HG03045 (cell line): Measurements from ENCODE around the gene FGF3.

Source experiments
- ATAC-seq: cut with Tn5 transposase; IDR thresholded peaks from one replicate; pipeline ENCODE4 v1.9.1; 2021; ENCODE audit warnings: mild to moderate bottlenecking, moderate library complexity; ENCODE audit not compliant: unreplicated experiment

Gene FGF3

GRCh38 chr11:69825941-69826340 is 6.7 kb upstream of the FGF3 start:
- no peak for ATAC-seq

- ATAC-seq, result no peak
These were observed 6.0 kb upstream of the FGF3 start for GRCh38 chr11:69825037-69825834.

- no peak for ATAC-seq
These were observed 4.5 kb upstream of the FGF3 start for GRCh38 chr11:69823641-69824265.

GRCh38 chr11:69822676-69823494 is 3.7 kb upstream of the FGF3 start:
- ATAC-seq, result no peak

- no peak for ATAC-seq
These were observed 2.4 kb upstream of the FGF3 start for GRCh38 chr11:69821511-69822040.

GRCh38 chr11:69820441-69820840 is 1.2 kb upstream of the FGF3 start:
- no peak for ATAC-seq

GRCh38 chr11:69819541-69820070 is 390 bp upstream of the FGF3 start:
- ATAC-seq, result no peak

GRCh38 chr11:69818231-69818602 is 999 bp downstream of the FGF3 start:
- no peak for ATAC-seq

GRCh38 chr11:69817265-69818230 is 1.7 kb downstream of the FGF3 start:
- no peak for ATAC-seq

GRCh38 chr11:69816671-69817070 is 2.5 kb downstream of the FGF3 start:
- no peak for ATAC-seq

GRCh38 chr11:69815973-69816372 is 3.2 kb downstream of the FGF3 start:
- ATAC-seq, result no peak

- no peak for ATAC-seq
These were observed 4.3 kb downstream of the FGF3 start for GRCh38 chr11:69814902-69815301.

GRCh38 chr11:69814411-69814810 is 4.8 kb downstream of the FGF3 start:
- ATAC-seq, result no peak

- ATAC-seq, result no peak
These were observed 5.4 kb downstream of the FGF3 start for GRCh38 chr11:69813839-69814238.

- no peak for ATAC-seq
These were observed 6.3 kb downstream of the FGF3 start for GRCh38 chr11:69812946-69813345.

GRCh38 chr11:69812256-69812655 is 7.0 kb downstream of the FGF3 start:
- ATAC-seq, result no peak

- no peak for ATAC-seq
These were observed 7.8 kb downstream of the FGF3 start for GRCh38 chr11:69811431-69811830.

- ATAC-seq, result no peak
These were observed 8.7 kb downstream of the FGF3 start for GRCh38 chr11:69810289-69811118.

- no peak for ATAC-seq
These were observed 10.5 kb downstream of the FGF3 start for GRCh38 chr11:69808667-69809086.
